H9 (cell line): ENCODE results near the gene HCRTR1. TPM values are rescaled to one million over a fixed set of nuclear protein-coding genes. Genes with fewer than 3 reads are reported as not detected.

Source experiments
- DNase-seq: peaks from one replicate; pipeline ENCODE4 v3.0.0-alpha.2; 2017
- H2AFZ ChIP-seq: one replicate; pipeline ENCODE4 v1.6.1; 2013; ENCODE audit warnings: mild to moderate bottlenecking, low read length, control low read depth, moderate library complexity
- H2AK5ac ChIP-seq: 2 replicates; pipeline ENCODE4 v1.6.1; 2013; ENCODE audit warnings: low read length, control low read depth, mixed read lengths; ENCODE audit not compliant: insufficient read length
- H2BK120ac ChIP-seq: one replicate; pipeline ENCODE4 v1.6.1; 2013; ENCODE audit warnings: low read depth, mild to moderate bottlenecking, low read length, control low read depth, inconsistent platforms; ENCODE audit not compliant: poor library complexity, severe bottlenecking
- H2BK12ac ChIP-seq: 2 replicates; pipeline ENCODE4 v1.6.1; 2013; ENCODE audit warnings: low read length, control low read depth, mixed read lengths, low read depth; ENCODE audit not compliant: insufficient read length
- H2BK15ac ChIP-seq: 2 replicates; pipeline ENCODE4 v1.6.1; 2013; ENCODE audit warnings: low read depth, low read length, control low read depth
- H2BK20ac ChIP-seq: one replicate; pipeline ENCODE4 v1.6.1; 2013; ENCODE audit warnings: low read depth, mild to moderate bottlenecking, low read length, control low read depth, inconsistent platforms; ENCODE audit not compliant: poor library complexity, severe bottlenecking
- H2BK5ac ChIP-seq: 2 replicates; pipeline ENCODE4 v1.6.1; 2013; ENCODE audit warnings: low read length, control low read depth, mixed read lengths; ENCODE audit not compliant: insufficient read length
- H3K14ac ChIP-seq: 2 replicates; pipeline ENCODE4 v1.6.1; 2013; ENCODE audit warnings: low read length, control low read depth; ENCODE audit not compliant: insufficient read depth
- H3K18ac ChIP-seq: 2 replicates; pipeline ENCODE4 v1.6.1; 2013; ENCODE audit warnings: low read depth, mild to moderate bottlenecking, mixed read lengths, low read length, control low read depth; ENCODE audit not compliant: insufficient read length
- H3K23ac ChIP-seq: 2 replicates; pipeline ENCODE4 v1.6.1; 2013; ENCODE audit warnings: low read length, control low read depth, mixed read lengths, low read depth; ENCODE audit not compliant: insufficient read length
- H3K23me2 ChIP-seq: 2 replicates; pipeline ENCODE4 v1.6.1; 2013; ENCODE audit warnings: low read depth, mild to moderate bottlenecking, mixed read lengths, low read length, control low read depth; ENCODE audit not compliant: insufficient read length, poor library complexity, severe bottlenecking
- H3K27ac ChIP-seq: 2 replicates; pipeline ENCODE4 v1.5.1; 2013; ENCODE audit warnings: low read length, control low read depth, mixed read lengths, low read depth; ENCODE audit not compliant: insufficient read length
- H3K27me3 ChIP-seq: 2 replicates; pipeline ENCODE4 v1.6.1; 2013; ENCODE audit warnings: low read length, control low read depth, inconsistent platforms; ENCODE audit not compliant: insufficient read depth
- H3K4ac ChIP-seq: 2 replicates; pipeline ENCODE4 v1.6.1; 2013; ENCODE audit warnings: low read depth, mild to moderate bottlenecking, control low read depth, inconsistent platforms, low read length, moderate library complexity
- H3K4me1 ChIP-seq: 2 replicates; pipeline ENCODE4 v1.6.1; 2013; ENCODE audit warnings: low read length, control low read depth, inconsistent platforms; ENCODE audit not compliant: insufficient read depth
- H3K4me2 ChIP-seq: 2 replicates; pipeline ENCODE4 v1.6.1; 2013; ENCODE audit warnings: low read length, control low read depth, mixed read lengths; ENCODE audit not compliant: insufficient read length, insufficient read depth
- H3K56ac ChIP-seq: 2 replicates; pipeline ENCODE4 v1.6.1; 2013; ENCODE audit warnings: low read depth, mild to moderate bottlenecking, mixed read lengths, low read length, control low read depth; ENCODE audit not compliant: insufficient read length
- H3K79me1 ChIP-seq: 2 replicates; pipeline ENCODE4 v1.6.1; 2013; ENCODE audit warnings: low read depth, mild to moderate bottlenecking, moderate library complexity, low read length, control low read depth, inconsistent platforms; ENCODE audit not compliant: insufficient read depth, poor library complexity, severe bottlenecking
- H3K79me2 ChIP-seq: 2 replicates; pipeline ENCODE4 v1.6.1; 2013; ENCODE audit warnings: low read length, control low read depth, inconsistent platforms; ENCODE audit not compliant: insufficient read depth
- H3K9ac ChIP-seq: 2 replicates; pipeline ENCODE4 v1.6.1; 2013; ENCODE audit warnings: low read length, control low read depth, mixed read lengths; ENCODE audit not compliant: insufficient read length; ENCODE audit errors: extremely low read depth
- H3K9me3 ChIP-seq: one replicate; pipeline ENCODE4 v1.6.1; 2013; ENCODE audit warnings: low read depth, low read length, inconsistent platforms; ENCODE audit not compliant: control insufficient read depth
- H3T11ph ChIP-seq: one replicate; pipeline ENCODE4 v1.6.1; 2013; ENCODE audit warnings: mild to moderate bottlenecking, low read length, control low read depth, inconsistent platforms
- H4K20me1 ChIP-seq: one replicate; pipeline ENCODE4 v1.6.1; 2013; ENCODE audit not compliant: control insufficient read depth, insufficient read length, insufficient read depth
- H4K5ac ChIP-seq: 2 replicates; pipeline ENCODE4 v1.6.1; 2013; ENCODE audit warnings: low read depth, mild to moderate bottlenecking, mixed read lengths, low read length, control low read depth; ENCODE audit not compliant: insufficient read length
- H4K8ac ChIP-seq: replicated peaks from 2 replicates; pipeline ENCODE4 v1.6.1; 2013; ENCODE audit warnings: low read length, control low read depth, mixed read lengths, low read depth; ENCODE audit not compliant: insufficient read length
- H4K91ac ChIP-seq: 2 replicates; pipeline ENCODE4 v1.6.1; 2013; ENCODE audit warnings: low read depth, mild to moderate bottlenecking, moderate library complexity, mixed read lengths, low read length, control low read depth; ENCODE audit not compliant: insufficient read length
- H3K27ac Mint-ChIP-seq, 3 experiments: 2 replicates in 2 of 3; 3 replicates in 1 of 3; pipeline ENCODE4 v1.8.0; 2020 to 2021; ENCODE audit warnings: mixed read lengths in 3 of 3, mild to moderate bottlenecking in 1 of 3, moderate library complexity in 1 of 3
- H3K27me3 Mint-ChIP-seq: 2 replicates; pipeline ENCODE4 v1.8.0; 2021; ENCODE audit warnings: low read depth, mild to moderate bottlenecking, moderate library complexity, mixed read lengths
- H3K36me3 Mint-ChIP-seq, 3 experiments: 2 replicates in 2 of 3; 3 replicates in 1 of 3; pipeline ENCODE4 v1.8.0; 2020 to 2021; ENCODE audit warnings: low read depth in 3 of 3, mixed read lengths in 3 of 3; ENCODE audit not compliant: insufficient read depth in 1 of 3
- H3K4me1 Mint-ChIP-seq, 2 experiments: 2 replicates each; pipeline ENCODE4 v1.8.0; 2020; ENCODE audit warnings: mixed read lengths in 2 of 2
- H3K4me3 Mint-ChIP-seq, 2 experiments: 2 replicates in 1 of 2; 3 replicates in 1 of 2; pipeline ENCODE4 v1.8.0; 2020 to 2021; ENCODE audit warnings: mild to moderate bottlenecking in 2 of 2, mixed read lengths in 2 of 2, moderate library complexity in 1 of 2
- H3K9me3 Mint-ChIP-seq, 2 experiments: 2 replicates in 1 of 2; 3 replicates in 1 of 2; pipeline ENCODE4 v1.8.0; 2020; ENCODE audit warnings: mild to moderate bottlenecking in 2 of 2, mixed read lengths in 2 of 2, moderate library complexity in 1 of 2
- CTCF ChIP-seq: fragments of 200-600 bp; sonication (generic); conservative IDR thresholded peaks from 3 replicates; pipeline ENCODE4 v1.8.0; 2021; ENCODE audit warnings: antibody characterized with exemption, mild to moderate bottlenecking
- WGBS: extraction: QIAGEN DNeasy Blood & Tissue Kit; methylation state at CpG from one replicate; pipeline ENCODE4 v1.1.7; 2013; ENCODE audit warnings: missing lambda C conversion rate, low lambda C conversion rate, mixed read lengths; ENCODE audit not compliant: insufficient read length; ENCODE audit errors: extremely low coverage; 5-methylcytosine and 5-hydroxymethylcytosine counted together
- total RNA-seq: library from RNA; stranded (reverse); gene quantifications from 2 replicates; pipeline ENCODE4 v1.2.1, GENCODE V29; 2021

HCRTR1 gene
- total RNA-seq, 1 experiment from 2014 or later = not detected

GRCh38 chr1:31605908-31606427 is 11.5 kb upstream of the HCRTR1 start:
- H3K27me3 Mint-ChIP-seq = peaks cover 4% of the 10 kb centered on the region; the same call in 1 of the 2 replicates
- no peak overlapping the region for H3K9ac ChIP-seq
- no peaks in the 10 kb centered on the region for H3K36me3 Mint-ChIP-seq
- no peaks in the 10 kb centered on the region for H3K23me2 ChIP-seq
- no peak overlapping the region for H2BK5ac ChIP-seq
- H4K91ac ChIP-seq = no peak overlapping the region
- H3K23ac ChIP-seq = no peak overlapping the region
- H2AFZ ChIP-seq = no peak overlapping the region
- no peaks in the 10 kb centered on the region for H3K9me3 Mint-ChIP-seq
- H3K27ac Mint-ChIP-seq = no peak overlapping the region
- WGBS = no CpG with 5 or more reads among the region's 4 CpGs
- no peak overlapping the region for H4K5ac ChIP-seq
- no peak overlapping the region for H3K18ac ChIP-seq
- no peak overlapping the region for H2BK12ac ChIP-seq
- H3K4me1 ChIP-seq = no peaks in the 10 kb centered on the region
- H3K79me1 ChIP-seq = no peaks in the 10 kb centered on the region
- H2AK5ac ChIP-seq = no peak overlapping the region
- H2BK120ac ChIP-seq = no peak overlapping the region
- no peak overlapping the region for H3K4me2 ChIP-seq
- no peak overlapping the region for H2BK20ac ChIP-seq
- H3K27me3 ChIP-seq = no peaks in the 10 kb centered on the region
- no peak overlapping the region for H3T11ph ChIP-seq
- no peak overlapping the region for H3K27ac ChIP-seq
- H3K14ac ChIP-seq = no peak overlapping the region
- H3K79me2 ChIP-seq = no peaks in the 10 kb centered on the region
- H3K4me1 Mint-ChIP-seq = no peaks in the 10 kb centered on the region
- H4K8ac ChIP-seq = no peak overlapping the region
- DNase-seq = no peak
- no peak overlapping the region for H3K4me3 Mint-ChIP-seq
- H3K4ac ChIP-seq = no peak overlapping the region
- H3K9me3 ChIP-seq = no peaks in the 10 kb centered on the region
- no peak overlapping the region for H2BK15ac ChIP-seq
- no peak for TF ChIP-seq CTCF
- H4K20me1 ChIP-seq = no peaks in the 10 kb centered on the region
- H3K56ac ChIP-seq = no peak overlapping the region
